ENCODE measurements around the gene IGF2R. TPM values are rescaled to one million over a fixed set of nuclear protein-coding genes. Genes with fewer than 3 reads are reported as not detected.
A peak's percentile ranks its signal among the peaks of the same experiment; 100 is the strongest.

Gene IGF2R
- total RNA-seq, 1 donor from 2014 or later = 73.4 TPM

GRCh38 chr6:159973406-159973805 lies 4.5 kb downstream of the IGF2R start:
- H3K36me3 ChIP-seq = no peaks in the 10 kb centered on the region
- intact Hi-C loops (cut with DNase I) = no loop called here
- no peaks in the 10 kb centered on the region for H3K9me3 ChIP-seq
- peaks cover 79% of the 10 kb centered on the region for H3K4me1 ChIP-seq
- DNase-seq (ENCODE audit: extremely low spot score in 2 of 2) = no peak
- H3K27me3 ChIP-seq = no peaks in the 10 kb centered on the region
- TF ChIP-seq POLR2A (IDR thresholded peaks at IDR 0.05) = no peak
- no peak for TF ChIP-seq CTCF (IDR thresholded peaks at IDR 0.05)
- no peak for TF ChIP-seq POLR2AphosphoS5 (IDR thresholded peaks at IDR 0.05; ENCODE audit: insufficient read depth in 1 of 2, low read depth in 1 of 2)
- no peak overlapping the region for H3K4me3 ChIP-seq
- H3K27ac ChIP-seq = peak overlapping the region; percentile 44

DNA sequence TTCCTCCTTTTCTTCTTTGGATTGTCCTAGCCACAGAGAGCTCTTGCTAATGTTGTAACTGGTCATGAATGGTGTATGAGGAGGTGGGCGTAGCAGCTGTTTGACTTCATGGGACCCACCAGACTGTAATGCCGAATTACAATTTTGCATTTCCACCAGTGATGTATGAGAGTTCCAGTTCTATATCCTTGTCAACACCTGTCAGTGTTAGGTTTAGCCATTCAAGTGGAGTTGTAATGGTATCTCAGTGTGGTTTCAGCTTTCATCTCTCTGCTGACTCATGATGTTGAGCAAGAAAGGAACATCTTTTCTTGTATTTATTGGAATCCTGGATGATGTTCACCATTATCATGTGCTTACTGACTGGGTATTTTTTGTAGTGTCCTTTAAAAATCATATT lies 5.1 kb downstream of the IGF2R start:
- no peak overlapping the region for H3K4me3 ChIP-seq
- no peaks in the 10 kb centered on the region for H3K36me3 ChIP-seq
- H3K27ac ChIP-seq = peak overlapping the region; percentile 76
- H3K4me1 ChIP-seq = peaks cover 82% of the 10 kb centered on the region
- no peak for DNase-seq (ENCODE audit: extremely low spot score in 2 of 2)
- H3K9me3 ChIP-seq = no peaks in the 10 kb centered on the region
- intact Hi-C loops (cut with DNase I) = no loop called here
- no peaks in the 10 kb centered on the region for H3K27me3 ChIP-seq
- no peak for TF ChIP-seq POLR2A (IDR thresholded peaks at IDR 0.05)
- TF ChIP-seq CTCF (IDR thresholded peaks at IDR 0.05) = no peak
- TF ChIP-seq POLR2AphosphoS5 (IDR thresholded peaks at IDR 0.05; ENCODE audit: insufficient read depth in 1 of 2, low read depth in 1 of 2) = peak in 1 of 2 donors; percentile 78

DNA sequence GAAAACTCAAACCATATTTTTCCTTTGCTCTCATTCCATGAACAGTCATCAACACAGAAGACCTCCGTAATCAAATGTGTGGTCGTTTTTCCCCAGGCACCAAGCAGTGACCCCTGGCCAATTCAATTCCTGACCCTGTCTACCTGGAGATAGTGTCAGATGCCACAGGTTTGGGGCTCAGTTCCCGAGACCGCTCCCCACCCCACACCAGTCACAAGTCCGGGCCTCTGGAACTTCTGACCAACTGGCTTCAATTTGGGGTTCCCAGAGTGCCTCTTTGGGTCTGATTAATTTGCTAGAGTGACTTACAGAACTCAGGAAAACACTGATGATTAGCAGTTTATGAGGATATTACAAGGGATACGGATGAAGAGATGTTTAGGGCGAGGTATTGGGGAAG lies 6.0 kb downstream of the IGF2R start:
- TF ChIP-seq CTCF (IDR thresholded peaks at IDR 0.05) = no peak
- no peak for TF ChIP-seq POLR2AphosphoS5 (IDR thresholded peaks at IDR 0.05; ENCODE audit: insufficient read depth in 1 of 2, low read depth in 1 of 2)
- no peak for TF ChIP-seq POLR2A (IDR thresholded peaks at IDR 0.05)
- intact Hi-C loops (cut with DNase I) = no loop called here
- Histone ChIP-seq H3K27ac (peak overlapping the region; percentile 76), H3K36me3 (no peaks in the 10 kb centered on the region), H3K27me3 (no peaks in the 10 kb centered on the region), H3K4me3 (no peak overlapping the region), H3K4me1 (peaks cover 92% of the 10 kb centered on the region), H3K9me3 (no peaks in the 10 kb centered on the region)
- no peak for DNase-seq (ENCODE audit: extremely low spot score in 2 of 2)

DNA sequence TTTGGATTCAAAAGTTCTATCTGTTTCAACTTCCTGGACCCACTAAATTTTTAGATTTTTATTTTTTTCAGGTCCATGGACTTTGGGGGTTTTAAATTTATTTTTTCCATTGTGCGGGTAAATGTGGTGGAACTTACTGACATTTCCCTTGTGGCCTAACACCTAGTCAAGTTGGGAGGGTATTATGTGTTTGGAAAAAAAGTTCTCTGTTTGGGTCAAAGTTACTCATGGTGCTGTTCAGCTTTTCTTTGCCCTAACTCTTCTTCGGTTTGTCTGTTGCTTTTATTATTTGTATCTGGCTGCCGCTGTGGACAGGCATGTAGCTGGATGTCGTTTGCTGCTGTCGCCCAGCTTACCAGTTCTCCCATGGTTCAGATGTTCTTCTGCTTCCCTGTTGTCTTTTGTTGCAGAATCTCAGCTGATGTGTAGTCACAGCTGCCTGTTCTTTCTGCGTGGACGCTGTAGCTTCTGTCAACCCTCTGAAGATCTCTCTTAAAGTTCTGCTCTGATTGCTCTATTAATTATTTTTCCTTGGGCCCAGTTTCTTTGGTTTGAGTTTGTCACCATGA lies 7.9 kb downstream of the IGF2R start:
- TF ChIP-seq POLR2A (IDR thresholded peaks at IDR 0.05) (no peak), POLR2AphosphoS5 (IDR thresholded peaks at IDR 0.05; ENCODE audit: insufficient read depth in 1 of 2, low read depth in 1 of 2) (no peak), CTCF (IDR thresholded peaks at IDR 0.05) (no peak)
- H3K4me3 ChIP-seq = peak overlapping the region; percentile 6 to 9
- H3K27ac ChIP-seq = peak overlapping the region; percentile 67
- DNase-seq (ENCODE audit: extremely low spot score in 2 of 2) = no peak
- intact Hi-C loops (cut with DNase I) = no loop called here
- no peaks in the 10 kb centered on the region for H3K27me3 ChIP-seq
- H3K36me3 ChIP-seq = no peaks in the 10 kb centered on the region
- no peaks in the 10 kb centered on the region for H3K9me3 ChIP-seq
- peaks cover 92% of the 10 kb centered on the region for H3K4me1 ChIP-seq

DNA sequence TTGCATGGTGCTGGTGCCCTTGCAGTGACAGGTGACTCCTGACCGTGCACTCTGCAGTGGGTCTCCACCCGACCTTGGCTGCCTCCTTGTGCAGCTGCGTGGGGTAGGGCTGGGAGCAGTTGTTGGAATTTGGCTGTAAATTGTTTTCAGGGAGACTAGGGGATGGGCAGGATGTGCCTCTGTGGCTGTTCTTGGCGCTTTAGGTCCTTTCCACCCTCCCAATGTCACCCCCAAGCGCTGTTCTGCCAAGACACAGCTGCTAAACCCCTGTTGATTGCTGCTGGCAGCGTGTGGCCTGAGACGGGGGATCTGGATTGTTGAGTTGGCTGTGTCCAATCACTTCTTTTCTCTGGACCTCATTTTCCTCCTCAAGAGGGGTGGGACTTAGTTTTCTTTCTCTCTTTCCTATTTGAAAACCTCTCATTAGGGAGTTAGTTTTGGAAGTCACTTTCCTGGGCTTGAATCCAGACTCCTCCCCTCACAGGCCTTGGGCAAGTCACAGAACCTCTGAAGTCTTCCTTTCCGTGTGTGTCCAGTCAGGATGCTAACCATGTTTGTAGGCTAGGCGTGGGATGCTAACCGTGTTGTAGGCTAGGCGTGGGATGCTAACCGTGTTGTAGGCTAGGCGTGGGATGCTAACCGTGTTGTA lies 8.5 kb downstream of the IGF2R start:
- intact Hi-C loops (cut with DNase I) = no loop called here
- no peaks in the 10 kb centered on the region for H3K36me3 ChIP-seq
- H3K9me3 ChIP-seq = no peaks in the 10 kb centered on the region
- H3K4me1 ChIP-seq = peaks cover 92% of the 10 kb centered on the region
- peak in 1 of 2 donors; percentile 26 for TF ChIP-seq POLR2AphosphoS5 (IDR thresholded peaks at IDR 0.05; ENCODE audit: insufficient read depth in 1 of 2, low read depth in 1 of 2)
- no peak for TF ChIP-seq POLR2A (IDR thresholded peaks at IDR 0.05)
- TF ChIP-seq CTCF (IDR thresholded peaks at IDR 0.05) = no peak
- H3K27ac ChIP-seq = peak overlapping the region; percentile 67
- DNase-seq (ENCODE audit: extremely low spot score in 2 of 2) = no peak
- H3K27me3 ChIP-seq = no peaks in the 10 kb centered on the region
- H3K4me3 ChIP-seq = peak overlapping the region; percentile 6 to 9

Data from vagina (tissue), 2 donors.